ENCODE data around the gene IARS1.

- TF ChIP-seq CTCF (IDR thresholded peaks at IDR 0.05) (no peak), POLR2A (IDR thresholded peaks at IDR 0.05) (no peak), POLR2AphosphoS5 (IDR thresholded peaks at IDR 0.05) (no peak)
These were observed 14.2 kb downstream of the IARS1 start for GRCh38 chr9:92279302-92279701.
